H1 (cell line): ENCODE results near the gene WIPI1. TPM values are rescaled to one million over a fixed set of nuclear protein-coding genes. Genes with fewer than 3 reads are reported as not detected.

Source experiments
- CTCF ChIA-PET: fragments of 300-600 bp; sonication (Branson Sonifier 250); formaldehyde crosslinking; loops from one replicate; lab custom pipeline; 2021; ENCODE audit not compliant: partially characterized antibody; lab: Charles Lee
- POLR2A ChIA-PET: fragments of 300-600 bp; sonication (Branson Sonifier 250); formaldehyde crosslinking; loops from one replicate; lab custom pipeline; 2021; ENCODE audit warnings: inconsistent platforms; ENCODE audit not compliant: partially characterized antibody; lab: Charles Lee
- DNase-seq, 2 experiments: peaks; one replicate each; pipeline versions ENCODE4 v3.0.0 to v3.0.0-alpha.2; 2010 to 2022; ENCODE audit warnings: low spot score in 2 of 2, low read depth in 1 of 2, mixed read lengths in 1 of 2
- FAIRE-seq: peaks from 2 replicates; lab custom pipeline; 2011; peaks lifted over from hg19 to GRCh38; lab: Jason Lieb, UNC
- H2AFZ ChIP-seq: 2 replicates; pipeline ENCODE4 v1.8.1; 2012; ENCODE audit warnings: low read length, inconsistent platforms
- H2AK5ac ChIP-seq: 2 replicates; pipeline ENCODE4 v1.6.1; 2013; ENCODE audit warnings: low read depth, low read length
- H2BK120ac ChIP-seq: replicated peaks from 2 replicates; pipeline ENCODE3; 2013; ENCODE audit warnings: low read depth, low read length, inconsistent platforms
- H2BK12ac ChIP-seq: 2 replicates; pipeline ENCODE4 v1.6.1; 2013; ENCODE audit warnings: low read depth, low read length
- H2BK15ac ChIP-seq: 2 replicates; pipeline ENCODE4 v1.6.1; 2013; ENCODE audit warnings: low read length
- H2BK20ac ChIP-seq: 2 replicates; pipeline ENCODE4 v1.6.1; 2013; ENCODE audit warnings: low read length
- H2BK5ac ChIP-seq: 2 replicates; pipeline ENCODE4 v1.6.1; 2013; ENCODE audit warnings: low read depth, low read length
- H3K14ac ChIP-seq: 2 replicates; pipeline ENCODE4 v1.6.1; 2013; ENCODE audit warnings: inconsistent platforms; ENCODE audit not compliant: insufficient read length
- H3K18ac ChIP-seq: 2 replicates; pipeline ENCODE4 v1.6.1; 2013; ENCODE audit warnings: low read length; ENCODE audit errors: extremely low read depth
- H3K23ac ChIP-seq: 2 replicates; pipeline ENCODE4 v1.6.1; 2013; ENCODE audit warnings: inconsistent platforms; ENCODE audit not compliant: insufficient read length
- H3K23me2 ChIP-seq: 2 replicates; pipeline ENCODE4 v1.6.1; 2013; ENCODE audit warnings: low read depth, low read length
- H3K27ac ChIP-seq: 2 replicates; pipeline ENCODE4 v1.6.1; 2011; ENCODE audit warnings: low read depth, low read length, inconsistent platforms
- H3K27me3 ChIP-seq, 4 experiments: replicated peaks in 1 of 4; 1 replicate in 1 of 4; 2 replicates in 3 of 4; pipeline versions ENCODE4 v1.6.1 to v1.8.1; 2011 to 2013; ENCODE audit warnings: low read length in 3 of 4, mild to moderate bottlenecking in 3 of 4, inconsistent platforms in 2 of 4, mixed read lengths in 2 of 4, moderate library complexity in 1 of 4; ENCODE audit not compliant: control insufficient read depth in 3 of 4, insufficient read depth in 3 of 4; ENCODE audit errors: extremely low read depth in 1 of 4
- H3K36me3 ChIP-seq, 4 experiments: 2 replicates each; pipeline versions ENCODE4 v1.6.1 to v1.8.1; 2011 to 2013; ENCODE audit warnings: mild to moderate bottlenecking in 4 of 4, low read length in 3 of 4, moderate library complexity in 2 of 4, control low read depth in 1 of 4, inconsistent platforms in 1 of 4; ENCODE audit not compliant: insufficient read depth in 4 of 4, control insufficient read depth in 2 of 4
- H3K4ac ChIP-seq: replicated peaks from 2 replicates; pipeline ENCODE3; 2013; ENCODE audit warnings: low read length, low read depth, mixed read lengths, inconsistent platforms; ENCODE audit not compliant: insufficient read length
- H3K4me1 ChIP-seq, 4 experiments: replicated peaks in 1 of 4; 1 replicate in 1 of 4; 2 replicates in 3 of 4; pipeline versions ENCODE4 v1.6.1 to v1.8.1; 2011 to 2013; ENCODE audit warnings: low read length in 3 of 4, inconsistent platforms in 2 of 4, mixed read lengths in 1 of 4; ENCODE audit not compliant: insufficient read depth in 4 of 4, control insufficient read depth in 3 of 4
- H3K4me2 ChIP-seq, 2 experiments: 2 replicates each; pipeline versions ENCODE4 v1.6.1 to v1.8.1; 2011 to 2013; ENCODE audit warnings: low read depth in 2 of 2, low read length in 2 of 2, control low read depth in 1 of 2, inconsistent platforms in 1 of 2, mild to moderate bottlenecking in 1 of 2; ENCODE audit not compliant: insufficient read depth in 1 of 2
- H3K4me3 ChIP-seq, 4 experiments: fragments of 200-600, 300-600 bp in 1 of 4; sonication (generic), shearing (Covaris generic), sonication (Bioruptor Twin) in 1 of 4; 2 replicates each; pipeline versions ENCODE4 v1.5.1 to v1.8.1; 2011 to 2016; ENCODE audit warnings: low read length in 4 of 4, low read depth in 3 of 4, control low read depth in 2 of 4, inconsistent platforms in 2 of 4, mild to moderate bottlenecking in 2 of 4, mixed read lengths in 1 of 4, moderate library complexity in 1 of 4; ENCODE audit not compliant: insufficient read depth in 2 of 4; ENCODE audit errors: extremely low read depth in 1 of 4
- H3K56ac ChIP-seq: replicated peaks from 2 replicates; pipeline ENCODE3; 2013; ENCODE audit warnings: low read depth, mild to moderate bottlenecking, mixed read lengths, low read length, inconsistent platforms; ENCODE audit not compliant: insufficient read length
- H3K79me1 ChIP-seq: 2 replicates; pipeline ENCODE4 v1.6.1; 2013; ENCODE audit warnings: low read depth, low read length, control low read depth
- H3K79me2 ChIP-seq, 2 experiments: 2 replicates each; pipeline versions ENCODE4 v1.6.1 to v1.8.1; 2012 to 2013; ENCODE audit warnings: low read length in 2 of 2, mild to moderate bottlenecking in 2 of 2, inconsistent platforms in 1 of 2; ENCODE audit not compliant: insufficient read depth in 2 of 2, control insufficient read depth in 1 of 2
- H3K9ac ChIP-seq, 4 experiments: replicated peaks in 1 of 4; 1 replicate in 1 of 4; 2 replicates in 3 of 4; pipeline versions ENCODE4 v1.6.1 to v1.8.1; 2011 to 2013; ENCODE audit warnings: low read depth in 3 of 4, low read length in 3 of 4, control low read depth in 2 of 4, mild to moderate bottlenecking in 2 of 4, moderate library complexity in 2 of 4, inconsistent platforms in 1 of 4; ENCODE audit errors: extremely low read depth in 1 of 4
- H3K9me3 ChIP-seq, 2 experiments: 2 replicates each; pipeline versions ENCODE4 v1.6.1 to v1.8.1; 2012 to 2013; ENCODE audit warnings: mild to moderate bottlenecking in 2 of 2, moderate library complexity in 2 of 2, control low read depth in 1 of 2, inconsistent platforms in 1 of 2, low read depth in 1 of 2, low read length in 1 of 2, mixed read lengths in 1 of 2; ENCODE audit not compliant: insufficient read depth in 2 of 2
- H4K20me1 ChIP-seq, 2 experiments: replicated peaks in 1 of 2; 2 replicates each; pipeline versions ENCODE3 to v1.8.1; 2011 to 2013; ENCODE audit warnings: inconsistent platforms in 2 of 2, low read length in 2 of 2, mild to moderate bottlenecking in 1 of 2; ENCODE audit not compliant: insufficient read depth in 2 of 2, control insufficient read depth in 1 of 2
- H4K5ac ChIP-seq: 2 replicates; pipeline ENCODE4 v1.6.1; 2013; ENCODE audit warnings: low read length, low read depth, mixed read lengths, inconsistent platforms; ENCODE audit not compliant: insufficient read length
- H4K8ac ChIP-seq: 2 replicates; pipeline ENCODE4 v1.8.0; 2013; ENCODE audit warnings: mild to moderate bottlenecking, moderate library complexity, low read length, inconsistent platforms; ENCODE audit not compliant: insufficient read depth; ENCODE audit errors: extremely low read depth
- H4K91ac ChIP-seq: replicated peaks from 2 replicates; pipeline ENCODE3; 2013; ENCODE audit warnings: low read length, mixed read lengths, inconsistent platforms; ENCODE audit not compliant: insufficient read length
- CEBPB ChIP-seq: IDR thresholded peaks from 2 replicates; pipeline ENCODE4 v1.6.1; 2012; ENCODE audit warnings: low read depth, low read length
- CHD2 ChIP-seq: IDR thresholded peaks from 2 replicates; pipeline ENCODE4 v1.6.1; 2012; ENCODE audit warnings: low read length, improper control_type of control experiment
- GABPA ChIP-seq: IDR thresholded peaks from 2 replicates; pipeline ENCODE4 v1.6.1; 2011; ENCODE audit warnings: mild to moderate bottlenecking, low read length, moderate library complexity, borderline replicate concordance; ENCODE audit not compliant: insufficient read depth
- JUN ChIP-seq: IDR thresholded peaks from 2 replicates; pipeline ENCODE4 v1.6.1; 2011; ENCODE audit warnings: low read depth, mild to moderate bottlenecking, improper control_type of control experiment, low read length
- PHF8 ChIP-seq: fragments of 200-600 bp; sonication (generic); conservative IDR thresholded peaks from 2 replicates; pipeline ENCODE4 v1.7.1; 2012; ENCODE audit warnings: low read depth, mild to moderate bottlenecking, inconsistent platforms, low read length, moderate library complexity
- SAP30 ChIP-seq: fragments of 300-600 bp; sonication (generic); IDR thresholded peaks from 2 replicates; pipeline ENCODE4 v1.7.1; 2012; ENCODE audit warnings: low read length, moderate library complexity, mild to moderate bottlenecking, inconsistent platforms; ENCODE audit not compliant: insufficient read depth, insufficient replicate concordance
- SIX5 ChIP-seq: IDR thresholded peaks from 2 replicates; pipeline ENCODE4 v1.6.1; 2011; ENCODE audit warnings: mild to moderate bottlenecking, low read depth, low read length
- TAF1 ChIP-seq: IDR thresholded peaks from 2 replicates; pipeline ENCODE4 v1.6.1; 2011; ENCODE audit warnings: mild to moderate bottlenecking, low read depth, low read length
- TAF7 ChIP-seq: optimal IDR thresholded peaks from 2 replicates; pipeline ENCODE3; 2011; ENCODE audit warnings: low read depth, mild to moderate bottlenecking, inconsistent platforms, low read length, moderate library complexity, borderline replicate concordance
- TBP ChIP-seq: IDR thresholded peaks from 2 replicates; pipeline ENCODE4 v1.6.1; 2011; ENCODE audit warnings: low read depth, low read length, improper control_type of control experiment
- TCF12 ChIP-seq: IDR thresholded peaks from 2 replicates; pipeline ENCODE4 v1.6.1; 2011; ENCODE audit warnings: low read depth, mild to moderate bottlenecking, low read length
- WGBS, 2 experiments: shearing (Covaris generic) in 1 of 2; methylation state at CpG; one replicate each; pipeline versions ENCODE4 v1.1.6 to v1.1.7; 2013 to 2015; ENCODE audit warnings: low lambda C conversion rate in 2 of 2, mixed read lengths in 2 of 2, inconsistent platforms in 1 of 2, low coverage in 1 of 2, missing lambda C conversion rate in 1 of 2; ENCODE audit not compliant: insufficient replicate concordance in 2 of 2, insufficient coverage in 1 of 2, insufficient read length in 1 of 2; ENCODE audit errors: extremely low coverage in 1 of 2, missing lambda C conversion rate in 1 of 2; 5-methylcytosine and 5-hydroxymethylcytosine counted together
- polyA plus RNA-seq, 7 experiments: library from polyadenylated mRNA; depleted of rRNA in 3 of 7; stranded (reverse) in 5 of 7; unstranded in 2 of 7; fragments of >200 nt in 5 of 7; fragments of 200-250 nt in 2 of 7; gene quantifications; 1 replicate in 5 of 7; 2 replicates in 1 of 7; 4 replicates in 1 of 7; pipeline versions ENCODE4 v1.2.1 to v1.2.3, GENCODE V29; 2011 to 2013; ENCODE audit warnings: missing spikeins in 2 of 7, mixed read lengths in 2 of 7
- total RNA-seq: library from RNA; stranded (reverse); fragmentation: NEBNext Ultra II Directional; extraction: Animal tissue kit (Norgen Biotek cat#: 25700); gene quantifications from 2 replicates; pipeline ENCODE4 v1.2.1, GENCODE V29; 2021
- TF ChIP-seq, protein P1 (sequence below): IDR thresholded peaks from 2 replicates; pipeline ENCODE4 v1.6.1; 2011; ENCODE audit warnings: low read length, improper control_type of control experiment

Gene WIPI1
- total and polyA plus RNA-seq, 2 of the 8 experiments (the other 6 are each of a cell fraction or from before 2014, with no cell fraction given), result 16.6 to 17.4 TPM

DNA sequence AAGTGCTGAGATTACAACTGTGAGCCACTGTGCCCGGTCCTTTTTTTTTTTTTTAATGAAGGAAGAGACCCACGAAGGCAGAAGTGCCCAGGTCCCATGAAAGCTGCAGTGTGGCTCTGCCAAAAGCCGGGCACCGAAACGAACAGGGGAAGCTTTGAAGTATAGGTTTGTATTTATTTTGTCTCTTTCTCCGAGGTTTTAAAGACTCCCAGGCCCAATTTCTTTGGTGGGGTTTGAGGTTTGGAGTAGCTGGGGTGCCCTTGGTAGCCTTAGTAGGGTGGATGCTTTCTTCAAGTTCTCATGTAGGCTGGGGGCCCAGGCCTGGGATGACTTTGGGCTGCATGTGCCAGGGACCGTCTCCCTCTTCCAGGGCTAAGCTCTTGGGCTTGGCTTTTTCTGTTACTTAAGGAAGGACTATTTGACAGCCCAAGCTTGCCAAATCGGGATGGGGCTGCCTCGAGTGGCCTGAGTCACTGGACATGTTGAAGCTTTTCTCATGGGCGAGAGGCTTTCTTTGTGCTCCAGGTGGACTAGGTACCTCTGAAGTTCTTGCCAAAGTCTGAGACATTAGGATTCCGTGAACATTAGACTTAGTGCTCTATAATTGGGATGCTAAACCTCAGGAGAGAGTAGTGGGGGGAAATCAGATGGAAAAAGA is 66.3 kb downstream of the WIPI1 start:
- DNase-seq, result peak in 1 of 2 experiments; percentile 28
- no peak overlapping the region for H2AK5ac ChIP-seq
- POLR2A ChIA-PET, result no interaction called here

More for the DNA sequence above, 66.3 kb downstream of the WIPI1 start:
- 89% methylated on average over 10 of the region's 11 CpGs; no CpG with 5 or more reads in 1 of the 2 experiments for WGBS, 2 experiments
- Histone ChIP-seq H4K91ac (no peak overlapping the region), H2BK120ac (no peak overlapping the region), H2BK5ac (no peak overlapping the region), H2BK15ac (no peak overlapping the region), H3K18ac (no peak overlapping the region), H3K79me1 (no peaks in the 10 kb centered on the region), H2BK20ac (no peak overlapping the region), H3K36me3 (no peaks in the 10 kb centered on the region), H3K27ac (no peak overlapping the region), H3K4me3 (no peak overlapping the region), H3K4ac (no peak overlapping the region), H3K4me1 (no peaks in the 10 kb centered on the region), H3K27me3 (no peaks in the 10 kb centered on the region), H4K5ac (no peak overlapping the region), H3K4me2 (no peak overlapping the region), H2BK12ac (no peak overlapping the region), H3K56ac (no peak overlapping the region), H3K9ac (no peak overlapping the region), H4K8ac (no peak overlapping the region), H3K79me2 (no peaks in the 10 kb centered on the region), H3K23me2 (no peaks in the 10 kb centered on the region), H2AFZ (no peak overlapping the region), H3K14ac (no peak overlapping the region), H4K20me1 (no peaks in the 10 kb centered on the region), H3K23ac (no peak overlapping the region), H3K9me3 (peaks cover 0 to 5% of the 10 kb centered on the region in 2 experiments; a peak in 1 of 4 replicates)
- no peak for FAIRE-seq
- CTCF ChIA-PET, result interaction anchor here (0.8 to 1.9 kb wide), 7 partner anchors 7 to 127 kb away, joined by 3 to 8 read pairs (median 3); no protein-coding TSS in a partner anchor
- TF ChIP-seq, protein P1, sequence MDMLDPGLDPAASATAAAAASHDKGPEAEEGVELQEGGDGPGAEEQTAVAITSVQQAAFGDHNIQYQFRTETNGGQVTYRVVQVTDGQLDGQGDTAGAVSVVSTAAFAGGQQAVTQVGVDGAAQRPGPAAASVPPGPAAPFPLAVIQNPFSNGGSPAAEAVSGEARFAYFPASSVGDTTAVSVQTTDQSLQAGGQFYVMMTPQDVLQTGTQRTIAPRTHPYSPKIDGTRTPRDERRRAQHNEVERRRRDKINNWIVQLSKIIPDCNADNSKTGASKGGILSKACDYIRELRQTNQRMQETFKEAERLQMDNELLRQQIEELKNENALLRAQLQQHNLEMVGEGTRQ, result no peak
- TF ChIP-seq CEBPB, result no peak
- TF ChIP-seq TBP, result no peak
- no peak for TF ChIP-seq GABPA
- no peak for TF ChIP-seq JUN
- no peak for TF ChIP-seq CHD2
- TF ChIP-seq TCF12, result no peak
- no peak for TF ChIP-seq SIX5
- TF ChIP-seq TAF7, result no peak
- TF ChIP-seq PHF8, result no peak
- TF ChIP-seq SAP30, result no peak
- no peak for TF ChIP-seq TAF1
